Measurements from ENCODE around the gene P2RY8. TPM values are rescaled to one million over a fixed set of nuclear protein-coding genes. Genes with fewer than 3 reads are reported as not detected.
A peak's percentile ranks its signal among the peaks of the same experiment; 100 is the strongest.

Gene P2RY8
- total and polyA plus RNA-seq, 10 of the 15 experiments (the other 5 are each of a cell fraction or from before 2014, with no cell fraction given): 2.0 to 64.4 (median 36.5) TPM

GRCh38 chrX:1466971-1467561 is 69.9 kb downstream of the P2RY8 start:
- ChIA-PET CTCF (no interaction called here), SMC1A (ENCODE audit: uncharacterized antibody, unreplicated experiment) (no interaction called here), POLR2A (no interaction called here), RAD21 (ENCODE audit: unreplicated experiment) (no interaction called here)
- Histone ChIP-seq H3K4me2 (ENCODE audit: control insufficient read depth, insufficient read depth) (peak overlapping the region; percentile 79), H2AFZ (ENCODE audit: control insufficient read depth, low read depth, low read length) (no peak overlapping the region; the same call in 1 of the 2 replicates), H3K27me3 (replicated peaks in 1 of 2; ENCODE audit: control insufficient read depth in 2 of 2, insufficient read depth in 2 of 2, low read length in 1 of 2) (no peaks in the 10 kb centered on the region), H3K27ac (ENCODE audit: control insufficient read depth, insufficient read depth) (peak overlapping the region; percentile 73), H3K79me2 (ENCODE audit: control insufficient read depth, insufficient read depth, low read length) (peaks cover 20% of the 10 kb centered on the region), H3K4me1 (ENCODE audit: control insufficient read depth, insufficient read depth, low read length) (peaks cover 43% of the 10 kb centered on the region), H3K9me3 (replicated peaks; ENCODE audit: control insufficient read depth, insufficient read depth, low read length) (no peaks in the 10 kb centered on the region; the same call in 2 of the 3 replicates), H3K9ac (ENCODE audit: control insufficient read depth, insufficient read depth, low read length) (peak overlapping the region; percentile 67), H3K36me3 (ENCODE audit: control insufficient read depth in 2 of 2, insufficient read depth in 2 of 2, low read length in 1 of 2) (peaks cover 30 to 31% of the 10 kb centered on the region in 2 experiments), H3K4me3 (peak overlapping the region; percentile 16; the same call in 1 of the 2 replicates), H4K20me1 (ENCODE audit: control insufficient read depth, insufficient read depth) (no peaks in the 10 kb centered on the region)
- WGBS (ENCODE audit: insufficient coverage, insufficient replicate concordance, low lambda C conversion rate, missing lambda C conversion rate): under 1% methylated on average over 20 of the region's 20 CpGs
- DNase-seq (ENCODE audit: low read depth, low spot score) (no peak), FAIRE-seq (peak; percentile 82), ATAC-seq (peak; percentile 67)
- in situ Hi-C loops (cut with MboI): loop anchor here (25.0 kb wide), 1 partner anchor 1045 kb away; the partner anchor contains the start of genes DHRSX and ZBED1
- intact Hi-C loops (cut with micrococcal nuclease; ENCODE audit: unreplicated experiment): loop anchor here (5.0 kb wide), 2 partner anchors 35 to 115 kb away; no protein-coding TSS in a partner anchor
- BruUV-seq (replicated peaks): no TSS peak
- TF ChIP-seq IKZF2 (IDR thresholded peaks at IDR 0.05) (peak; percentile 81 to 86; a peak in 3 of 4 replicates), MEF2A (IDR thresholded peaks at IDR 0.05; ENCODE audit: insufficient read depth, low read depth, low read length) (0 out of 2 replicates have a peak, but pooled peaks have one; percentile 45), LARP7 (IDR thresholded peaks at IDR 0.05) (peak; percentile 59; the same call in 1 of the 2 replicates), CREB1 (IDR thresholded peaks at IDR 0.05; ENCODE audit: low read depth) (no peak), YY1 (IDR thresholded peaks at IDR 0.05; ENCODE audit: low read depth, low read length) (0 out of 2 replicates have a peak, but pooled peaks have one; percentile 36), ATF7 (IDR thresholded peaks at IDR 0.05; ENCODE audit: low read depth) (0 out of 2 replicates have a peak, but pooled peaks have one; percentile 47), SRF (IDR thresholded peaks at IDR 0.05; ENCODE audit: low read depth in 2 of 2, low read length in 2 of 2) (no peak), HDGF (IDR thresholded peaks at IDR 0.05) (no peak), BHLHE40 (IDR thresholded peaks at IDR 0.05; ENCODE audit: borderline replicate concordance in 1 of 2, low read depth in 2 of 2, low read length in 1 of 2) (peak; percentile 95 to 97), SP1 (IDR thresholded peaks at IDR 0.05; ENCODE audit: low read depth, low read length) (no peak), NR2F1 (conservative IDR thresholded peaks at IDR 0.05) (0 out of 2 replicates have a peak, but pooled peaks have one; percentile 37), MEF2B (IDR thresholded peaks at IDR 0.05; ENCODE audit: partially characterized antibody, poor library complexity, severe bottlenecking) (peak; percentile 48), MXI1 (IDR thresholded peaks at IDR 0.05; ENCODE audit: low read depth, low read length) (peak; percentile 43; the same call in 1 of the 2 replicates), POLR2AphosphoS2 (IDR thresholded peaks at IDR 0.05; ENCODE audit: low read depth, low read length) (0 out of 2 replicates have a peak, but pooled peaks have one; percentile 38), NFIC (IDR thresholded peaks at IDR 0.05; ENCODE audit: low read depth, low read length) (peak; percentile 36; the same call in 1 of the 2 replicates), ZNF207 (IDR thresholded peaks at IDR 0.05; ENCODE audit: borderline replicate concordance) (0 out of 2 replicates have a peak, but pooled peaks have one; percentile 36), IKZF1 (conservative IDR thresholded peaks at IDR 0.05) (peak; percentile 87), GATAD2B (conservative IDR thresholded peaks at IDR 0.05; ENCODE audit: low read depth) (peak; percentile 74)
- TF ChIP-seq, protein P1, sequence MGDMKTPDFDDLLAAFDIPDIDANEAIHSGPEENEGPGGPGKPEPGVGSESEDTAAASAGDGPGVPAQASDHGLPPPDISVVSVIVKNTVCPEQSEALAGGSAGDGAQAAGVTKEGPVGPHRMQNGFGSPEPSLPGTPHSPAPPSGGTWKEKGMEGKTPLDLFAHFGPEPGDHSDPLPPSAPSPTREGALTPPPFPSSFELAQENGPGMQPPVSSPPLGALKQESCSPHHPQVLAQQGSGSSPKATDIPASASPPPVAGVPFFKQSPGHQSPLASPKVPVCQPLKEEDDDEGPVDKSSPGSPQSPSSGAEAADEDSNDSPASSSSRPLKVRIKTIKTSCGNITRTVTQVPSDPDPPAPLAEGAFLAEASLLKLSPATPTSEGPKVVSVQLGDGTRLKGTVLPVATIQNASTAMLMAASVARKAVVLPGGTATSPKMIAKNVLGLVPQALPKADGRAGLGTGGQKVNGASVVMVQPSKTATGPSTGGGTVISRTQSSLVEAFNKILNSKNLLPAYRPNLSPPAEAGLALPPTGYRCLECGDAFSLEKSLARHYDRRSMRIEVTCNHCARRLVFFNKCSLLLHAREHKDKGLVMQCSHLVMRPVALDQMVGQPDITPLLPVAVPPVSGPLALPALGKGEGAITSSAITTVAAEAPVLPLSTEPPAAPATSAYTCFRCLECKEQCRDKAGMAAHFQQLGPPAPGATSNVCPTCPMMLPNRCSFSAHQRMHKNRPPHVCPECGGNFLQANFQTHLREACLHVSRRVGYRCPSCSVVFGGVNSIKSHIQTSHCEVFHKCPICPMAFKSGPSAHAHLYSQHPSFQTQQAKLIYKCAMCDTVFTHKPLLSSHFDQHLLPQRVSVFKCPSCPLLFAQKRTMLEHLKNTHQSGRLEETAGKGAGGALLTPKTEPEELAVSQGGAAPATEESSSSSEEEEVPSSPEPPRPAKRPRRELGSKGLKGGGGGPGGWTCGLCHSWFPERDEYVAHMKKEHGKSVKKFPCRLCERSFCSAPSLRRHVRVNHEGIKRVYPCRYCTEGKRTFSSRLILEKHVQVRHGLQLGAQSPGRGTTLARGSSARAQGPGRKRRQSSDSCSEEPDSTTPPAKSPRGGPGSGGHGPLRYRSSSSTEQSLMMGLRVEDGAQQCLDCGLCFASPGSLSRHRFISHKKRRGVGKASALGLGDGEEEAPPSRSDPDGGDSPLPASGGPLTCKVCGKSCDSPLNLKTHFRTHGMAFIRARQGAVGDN (IDR thresholded peaks at IDR 0.05): peak; percentile 75
- TF ChIP-seq, protein P2, sequence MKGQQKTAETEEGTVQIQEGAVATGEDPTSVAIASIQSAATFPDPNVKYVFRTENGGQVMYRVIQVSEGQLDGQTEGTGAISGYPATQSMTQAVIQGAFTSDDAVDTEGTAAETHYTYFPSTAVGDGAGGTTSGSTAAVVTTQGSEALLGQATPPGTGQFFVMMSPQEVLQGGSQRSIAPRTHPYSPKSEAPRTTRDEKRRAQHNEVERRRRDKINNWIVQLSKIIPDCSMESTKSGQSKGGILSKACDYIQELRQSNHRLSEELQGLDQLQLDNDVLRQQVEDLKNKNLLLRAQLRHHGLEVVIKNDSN (IDR thresholded peaks at IDR 0.05; ENCODE audit: borderline replicate concordance, extremely low read length, insufficient read depth, low read depth, low read length): no peak
